Loucy (cell line): ENCODE data around the gene E2F3.

Experiments used
- CTCF ChIP-seq: fragments of 200-600 bp; sonication (generic); conservative IDR thresholded peaks from 2 replicates; pipeline ENCODE4 v1.5.1; 2014; ENCODE audit warnings: mild to moderate bottlenecking, antibody characterized with exemption, low read length
- EZH2phosphoT487 ChIP-seq: fragments of 200-600 bp; IDR thresholded peaks from 2 replicates; pipeline ENCODE4 v1.6.1; 2018; ENCODE audit warnings: antibody characterized with exemption, mild to moderate bottlenecking, moderate library complexity, borderline replicate concordance

GRCh38 chr6:20370801-20371200 lies 30.9 kb upstream of the E2F3 start:
- TF ChIP-seq CTCF (no peak), EZH2phosphoT487 (no peak)
